Measurements from ENCODE around the gene HRAS.

DNA sequence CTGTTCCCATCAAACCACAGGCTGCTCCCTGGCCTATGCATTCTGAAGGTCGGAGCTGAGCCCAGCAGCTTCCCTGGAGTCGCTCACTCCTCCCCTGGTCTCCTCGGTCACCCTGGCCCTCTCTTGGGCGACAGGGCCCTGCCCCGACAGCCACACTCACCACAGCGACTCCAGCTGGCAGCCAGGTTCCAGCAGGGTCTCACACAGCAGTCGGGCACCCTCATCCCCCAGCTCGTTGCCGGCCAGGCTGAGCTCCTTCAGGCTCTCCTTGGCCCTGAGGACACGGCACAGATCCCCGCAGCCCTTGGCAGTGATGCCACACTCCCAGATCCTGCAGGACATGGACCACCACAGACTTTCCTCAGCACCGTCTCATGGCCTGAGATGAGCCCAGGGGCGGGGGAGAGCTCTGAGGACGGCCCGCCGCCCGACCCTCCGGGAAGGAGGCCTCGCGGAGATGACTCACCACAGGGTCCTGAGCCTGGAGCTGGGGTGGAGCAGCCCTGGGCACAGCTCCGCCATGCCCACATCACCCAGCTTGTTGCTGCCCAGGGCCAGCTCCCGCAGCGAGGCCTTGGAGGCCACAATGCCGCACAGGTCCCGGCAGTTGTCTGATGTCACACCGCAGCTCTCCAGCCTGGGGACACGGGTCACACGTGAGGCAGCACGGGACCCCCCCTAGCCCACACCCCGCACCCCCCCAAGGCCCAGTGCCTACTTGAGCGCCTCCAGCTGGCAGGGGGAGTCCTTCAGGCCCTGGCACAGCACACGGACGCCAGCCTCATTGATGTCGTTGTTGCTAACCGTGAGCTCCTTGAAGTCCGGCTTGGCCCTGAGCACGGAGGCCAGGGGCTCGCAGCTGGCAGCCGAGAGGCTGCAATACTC, 36.8 kb downstream of the HRAS start:
- TF ChIP-seq EP300 (IDR thresholded peaks at IDR 0.05) (no peak), POLR2AphosphoS5 (IDR thresholded peaks at IDR 0.05) (no peak), CTCF (IDR thresholded peaks at IDR 0.05) (no peak)

Measured in stomach (tissue), 4 donors.